ENCODE data around the gene ANKRD22.

The ANKRD22 gene

GRCh38 chr10:88805924-88806323 is 45.7 kb downstream of the ANKRD22 start:
- no peaks in the 10 kb centered on the region for H3K36me3 ChIP-seq (ENCODE audit: insufficient read depth, low read length)
- H3K27me3 ChIP-seq (ENCODE audit: insufficient read depth, low read length) = no peaks in the 10 kb centered on the region
- no peaks in the 10 kb centered on the region for H3K79me2 ChIP-seq (ENCODE audit: insufficient read depth, low read length)
- H3K4me2 ChIP-seq (ENCODE audit: low read length) = no peak overlapping the region
- H2AFZ ChIP-seq (ENCODE audit: low read length) = no peak overlapping the region
- no peaks in the 10 kb centered on the region for H3K9me3 ChIP-seq (ENCODE audit: low read length)
- H3K9ac ChIP-seq (ENCODE audit: low read length) = no peak overlapping the region
- no peak overlapping the region for H3K27ac ChIP-seq (ENCODE audit: low read depth, low read length, poor library complexity, severe bottlenecking)
- no peaks in the 10 kb centered on the region for H3K4me1 ChIP-seq (ENCODE audit: insufficient read depth, low read length, severe bottlenecking)
- H4K20me1 ChIP-seq (ENCODE audit: insufficient read depth, low read length) = no peaks in the 10 kb centered on the region
- no peaks in the 10 kb centered on the region for H3K9me2 ChIP-seq (ENCODE audit: low read depth, low read length)
- TF ChIP-seq CTCF (IDR thresholded peaks at IDR 0.05; ENCODE audit: low read length) (no peak), EZH2 (IDR thresholded peaks at IDR 0.05; ENCODE audit: borderline replicate concordance, low read length) (no peak)
- H3K4me3 ChIP-seq (ENCODE audit: low read depth, low read length, poor library complexity, severe bottlenecking) = no peak overlapping the region
- no peaks in the 10 kb centered on the region for H3F3A ChIP-seq (ENCODE audit: insufficient read depth, low read length)

GRCh38 chr10:88805361-88805760 is 46.3 kb downstream of the ANKRD22 start:
- Histone ChIP-seq H3K36me3 (ENCODE audit: insufficient read depth, low read length) (no peaks in the 10 kb centered on the region), H3K4me1 (ENCODE audit: insufficient read depth, low read length, severe bottlenecking) (no peaks in the 10 kb centered on the region), H3K9me2 (ENCODE audit: low read depth, low read length) (no peaks in the 10 kb centered on the region), H3K4me3 (ENCODE audit: low read depth, low read length, poor library complexity, severe bottlenecking) (no peak overlapping the region), H3K9me3 (ENCODE audit: low read length) (no peaks in the 10 kb centered on the region), H3K9ac (ENCODE audit: low read length) (no peak overlapping the region), H3K27me3 (ENCODE audit: insufficient read depth, low read length) (no peaks in the 10 kb centered on the region), H3F3A (ENCODE audit: insufficient read depth, low read length) (no peaks in the 10 kb centered on the region), H4K20me1 (ENCODE audit: insufficient read depth, low read length) (no peaks in the 10 kb centered on the region), H2AFZ (ENCODE audit: low read length) (no peak overlapping the region), H3K79me2 (ENCODE audit: insufficient read depth, low read length) (no peaks in the 10 kb centered on the region), H3K27ac (ENCODE audit: low read depth, low read length, poor library complexity, severe bottlenecking) (no peak overlapping the region), H3K4me2 (ENCODE audit: low read length) (no peak overlapping the region)
- TF ChIP-seq CTCF (IDR thresholded peaks at IDR 0.05; ENCODE audit: low read length) (no peak), EZH2 (IDR thresholded peaks at IDR 0.05; ENCODE audit: borderline replicate concordance, low read length) (no peak)

- Histone ChIP-seq H3K27ac (ENCODE audit: low read depth, low read length, poor library complexity, severe bottlenecking) (no peak overlapping the region), H3K79me2 (ENCODE audit: insufficient read depth, low read length) (no peaks in the 10 kb centered on the region), H3F3A (ENCODE audit: insufficient read depth, low read length) (no peaks in the 10 kb centered on the region), H4K20me1 (ENCODE audit: insufficient read depth, low read length) (no peaks in the 10 kb centered on the region), H2AFZ (ENCODE audit: low read length) (no peak overlapping the region), H3K9ac (ENCODE audit: low read length) (no peak overlapping the region), H3K4me1 (ENCODE audit: insufficient read depth, low read length, severe bottlenecking) (no peaks in the 10 kb centered on the region), H3K4me3 (ENCODE audit: low read depth, low read length, poor library complexity, severe bottlenecking) (no peak overlapping the region), H3K9me3 (ENCODE audit: low read length) (no peaks in the 10 kb centered on the region), H3K36me3 (ENCODE audit: insufficient read depth, low read length) (no peaks in the 10 kb centered on the region), H3K9me2 (ENCODE audit: low read depth, low read length) (no peaks in the 10 kb centered on the region), H3K4me2 (ENCODE audit: low read length) (no peak overlapping the region), H3K27me3 (ENCODE audit: insufficient read depth, low read length) (no peaks in the 10 kb centered on the region)
- TF ChIP-seq EZH2 (IDR thresholded peaks at IDR 0.05; ENCODE audit: borderline replicate concordance, low read length) (no peak), CTCF (IDR thresholded peaks at IDR 0.05; ENCODE audit: low read length) (no peak)
Measured at GRCh38 chr10:88804083-88804812, 47.4 kb downstream of the ANKRD22 start.

Measured in OCI-LY1 (cell line).